Cardiac muscle cell (in vitro differentiated cells and primary cell): ENCODE data around the gene TMCO4. TPM values are rescaled to one million over a fixed set of nuclear protein-coding genes. Genes with fewer than 3 reads are reported as not detected.
A peak's percentile ranks its signal among the peaks of the same experiment; 100 is the strongest.
"Not testable (repeated sequence)": the region's sequence is repeated elsewhere in the genome, so short reads cannot be mapped to it uniquely, and the experiment has no call there.

Experiments
- DNase-seq, 2 donors: peaks; one replicate each; pipeline versions ENCODE4 v3.0.0 to v3.0.0-alpha.2; 2010 to 2017; ENCODE audit warnings: low read depth in 1 of 2, low spot score in 1 of 2
- H3K27ac ChIP-seq: fragments of 200-600 bp; sonication (generic); 2 replicates; pipeline ENCODE4 v1.5.1; 2016
- H3K27me3 ChIP-seq: fragments of 200-600 bp; sonication (generic); 2 replicates; pipeline ENCODE4 v1.6.0; 2016; ENCODE audit warnings: control low read depth
- H3K36me3 ChIP-seq: fragments of 200-600 bp; sonication (generic); 2 replicates; pipeline ENCODE4 v1.5.1; 2016; ENCODE audit warnings: control low read depth
- H3K4me1 ChIP-seq: fragments of 200-600 bp; sonication (generic); 2 replicates; pipeline ENCODE4 v1.8.1; 2017; ENCODE audit warnings: low read depth, mild to moderate bottlenecking, mixed run types
- H3K4me3 ChIP-seq: fragments of 200-600 bp; sonication (generic); 2 replicates; pipeline ENCODE4 v1.5.1; 2016; ENCODE audit warnings: mild to moderate bottlenecking
- H3K9me3 ChIP-seq: fragments of 200-600 bp; sonication (generic); 2 replicates; pipeline ENCODE4 v1.5.1; 2017; ENCODE audit warnings: low read depth, mild to moderate bottlenecking, control low read depth
- polyA plus RNA-seq: library from polyadenylated mRNA; unstranded; fragments of >200 nt; fragmentation: Nextera tagmentation; extraction: Ambion mirVana; gene quantifications from 2 replicates; pipeline ENCODE4 v1.2.1, GENCODE V29; 2016
- total RNA-seq: library from RNA; depleted of rRNA; stranded (reverse); fragments of >200 nt; gene quantifications from 2 replicates; pipeline ENCODE4 v1.2.3, GENCODE V29; 2016
- TF ChIP-seq, protein P1 (sequence below): IDR thresholded peaks from 2 replicates; pipeline ENCODE4 v1.5.1; 2012; ENCODE audit warnings: low read depth, mild to moderate bottlenecking, low read length

Gene TMCO4
- total and polyA plus RNA-seq, 2 experiments from 2014 or later, result 2.2 to 2.5 TPM

DNA sequence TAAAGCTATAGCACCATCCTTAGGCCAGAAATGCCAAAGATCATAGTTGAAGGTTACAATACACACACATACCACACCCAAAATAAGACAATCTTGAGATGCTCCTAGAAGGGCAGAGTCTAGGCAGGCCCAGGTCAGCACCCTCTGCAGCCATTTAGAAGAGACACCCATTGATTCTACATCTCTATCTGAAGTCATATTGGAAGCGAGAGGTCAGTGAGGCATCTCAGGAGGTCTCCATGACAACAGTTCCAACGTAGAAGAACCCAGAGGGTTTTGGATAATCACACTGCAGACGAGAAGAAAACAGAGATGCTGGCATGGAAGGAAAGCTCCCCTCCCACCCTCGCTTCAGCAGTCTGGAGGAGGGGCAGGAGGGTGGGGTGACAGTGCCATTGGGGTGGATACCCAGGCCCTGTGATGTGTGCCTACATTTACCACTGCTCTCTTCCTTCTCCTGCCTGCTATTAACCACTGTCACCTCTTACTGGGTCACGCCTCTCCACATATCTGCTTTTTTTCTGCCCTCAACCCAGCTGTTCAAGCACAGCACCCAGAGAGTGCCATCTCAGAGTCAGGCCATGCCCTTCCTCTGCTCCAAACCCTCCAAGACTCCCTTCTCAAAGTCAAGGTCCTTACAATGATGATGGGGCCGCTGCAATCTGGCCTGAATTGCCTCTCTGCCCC is 6.2 kb downstream of the TMCO4 start:
- Histone ChIP-seq H3K36me3 (no peaks in the 10 kb centered on the region), H3K4me3 (no peak overlapping the region), H3K27me3 (peaks cover 5% of the 10 kb centered on the region), H3K9me3 (no peaks in the 10 kb centered on the region), H3K4me1 (no peaks in the 10 kb centered on the region), H3K27ac (no peak overlapping the region)
- TF ChIP-seq, protein P1, sequence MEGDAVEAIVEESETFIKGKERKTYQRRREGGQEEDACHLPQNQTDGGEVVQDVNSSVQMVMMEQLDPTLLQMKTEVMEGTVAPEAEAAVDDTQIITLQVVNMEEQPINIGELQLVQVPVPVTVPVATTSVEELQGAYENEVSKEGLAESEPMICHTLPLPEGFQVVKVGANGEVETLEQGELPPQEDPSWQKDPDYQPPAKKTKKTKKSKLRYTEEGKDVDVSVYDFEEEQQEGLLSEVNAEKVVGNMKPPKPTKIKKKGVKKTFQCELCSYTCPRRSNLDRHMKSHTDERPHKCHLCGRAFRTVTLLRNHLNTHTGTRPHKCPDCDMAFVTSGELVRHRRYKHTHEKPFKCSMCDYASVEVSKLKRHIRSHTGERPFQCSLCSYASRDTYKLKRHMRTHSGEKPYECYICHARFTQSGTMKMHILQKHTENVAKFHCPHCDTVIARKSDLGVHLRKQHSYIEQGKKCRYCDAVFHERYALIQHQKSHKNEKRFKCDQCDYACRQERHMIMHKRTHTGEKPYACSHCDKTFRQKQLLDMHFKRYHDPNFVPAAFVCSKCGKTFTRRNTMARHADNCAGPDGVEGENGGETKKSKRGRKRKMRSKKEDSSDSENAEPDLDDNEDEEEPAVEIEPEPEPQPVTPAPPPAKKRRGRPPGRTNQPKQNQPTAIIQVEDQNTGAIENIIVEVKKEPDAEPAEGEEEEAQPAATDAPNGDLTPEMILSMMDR, result no peak
- DNase-seq, result no peak

DNA sequence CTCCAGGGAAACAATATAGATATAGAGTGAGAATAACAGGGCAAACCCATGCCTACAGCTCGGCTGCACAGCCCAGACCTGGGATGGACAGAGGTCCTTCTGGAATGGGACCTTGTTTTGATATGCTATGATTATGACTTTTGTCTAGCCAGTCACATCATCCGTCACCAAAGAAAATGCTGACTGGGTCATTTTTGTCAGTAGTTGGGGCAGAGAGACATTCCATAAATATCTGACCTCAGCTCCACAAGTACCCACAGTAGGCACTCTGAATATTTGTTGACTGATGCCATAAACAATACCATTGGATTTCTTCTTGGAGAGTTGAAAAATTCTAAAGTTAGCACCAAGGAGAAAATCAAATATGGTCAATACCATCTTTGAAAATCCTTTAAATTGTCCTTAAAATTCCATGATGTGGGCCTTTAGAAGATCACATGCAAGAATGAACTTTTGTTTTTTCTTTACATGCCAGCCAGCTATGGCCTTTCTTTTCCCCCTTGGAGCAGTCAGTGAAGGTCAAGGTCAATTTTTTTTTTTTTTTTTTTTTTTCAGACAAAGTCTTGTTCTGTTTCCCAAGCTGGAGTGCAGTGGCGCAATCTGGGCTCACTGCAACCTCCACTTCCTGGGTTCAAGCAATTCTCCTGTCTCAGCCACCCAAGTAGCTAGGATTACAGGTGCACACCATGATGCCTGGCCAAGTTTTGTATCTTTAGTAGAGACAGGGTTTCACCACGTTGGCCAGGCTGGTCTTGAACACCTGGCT is 7.3 kb downstream of the TMCO4 start:
- no peak overlapping the region for H3K27ac ChIP-seq
- no peaks in the 10 kb centered on the region for H3K4me1 ChIP-seq
- H3K27me3 ChIP-seq, result no peaks in the 10 kb centered on the region
- no peaks in the 10 kb centered on the region for H3K9me3 ChIP-seq
- TF ChIP-seq, protein P1, result no peak
- H3K4me3 ChIP-seq, result no peak overlapping the region
- no peak for DNase-seq
- no peaks in the 10 kb centered on the region for H3K36me3 ChIP-seq

DNA sequence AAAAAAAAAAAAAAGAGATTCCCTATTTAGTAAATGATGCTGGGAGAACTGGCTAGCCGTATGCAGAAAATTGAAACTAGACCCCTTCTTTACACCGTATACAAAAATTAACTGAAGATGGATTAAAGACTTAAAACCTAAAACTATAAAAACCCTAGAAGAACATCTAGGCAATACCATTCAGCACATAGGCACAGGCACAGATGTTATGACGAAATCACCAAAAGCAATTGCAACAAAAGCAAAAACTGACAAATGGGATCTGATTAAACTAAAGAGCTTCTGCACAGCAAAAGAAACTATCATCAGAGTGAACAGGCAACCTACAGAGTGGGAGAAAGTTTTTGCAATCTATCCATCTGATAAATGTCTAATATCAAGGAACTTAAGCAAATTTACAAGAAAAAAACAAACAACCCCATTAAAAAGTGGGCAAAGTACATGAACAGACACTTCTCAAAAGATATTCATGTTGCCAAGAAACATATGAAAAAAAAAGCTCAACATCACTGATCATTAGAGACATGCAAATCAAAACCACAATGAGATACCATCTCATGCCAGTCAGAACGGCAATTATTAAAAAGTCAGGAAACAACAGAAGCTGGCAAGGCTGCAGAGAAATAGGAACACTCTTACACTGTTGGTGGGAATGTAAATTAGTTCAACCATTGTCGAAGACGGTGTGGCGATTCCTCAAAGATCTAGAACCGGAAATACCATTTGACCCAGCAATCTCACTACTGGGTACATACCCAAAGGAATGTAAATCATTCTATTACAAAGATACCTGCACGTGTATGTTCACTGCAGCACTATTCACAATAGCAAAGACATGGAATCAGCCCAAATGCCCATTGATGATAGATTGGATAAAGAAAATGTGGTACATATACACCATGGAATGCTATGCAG is 9.4 kb downstream of the TMCO4 start:
- not testable (repeated sequence) for H3K27me3 ChIP-seq, H3K4me3 ChIP-seq, H3K27ac ChIP-seq, H3K9me3 ChIP-seq, H3K36me3 ChIP-seq, H3K4me1 ChIP-seq
- peak in 1 of 2 donors; percentile 47 for DNase-seq

GRCh38 chr1:19786988-19787423 is 12.7 kb downstream of the TMCO4 start:
- no peaks in the 10 kb centered on the region for H3K36me3 ChIP-seq
- no peaks in the 10 kb centered on the region for H3K4me1 ChIP-seq
- H3K27me3 ChIP-seq, result peaks cover 9% of the 10 kb centered on the region
- no peaks in the 10 kb centered on the region for H3K9me3 ChIP-seq
- TF ChIP-seq, protein P1, result no peak
- no peak overlapping the region for H3K27ac ChIP-seq
- H3K4me3 ChIP-seq, result no peak overlapping the region
- DNase-seq, result no peak

DNA sequence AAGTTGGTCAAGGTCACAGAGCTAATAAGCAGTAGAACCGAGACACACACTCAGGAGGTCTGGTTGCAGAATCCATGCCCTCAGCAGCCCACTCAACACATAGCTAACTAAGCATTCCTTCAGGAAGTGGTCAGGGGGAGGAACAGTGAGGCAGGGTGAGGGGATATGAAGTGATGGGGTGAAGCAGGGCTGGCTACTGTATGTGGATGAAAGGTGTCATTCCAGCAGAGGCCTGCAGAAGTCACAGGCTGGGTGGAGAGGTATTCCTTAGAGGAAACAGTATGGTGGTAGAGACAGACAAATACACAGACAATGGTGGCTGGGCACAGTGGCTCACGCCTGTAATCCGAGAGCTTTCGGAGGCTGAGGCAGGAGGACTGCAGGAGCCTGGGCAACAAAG is 14.1 kb downstream of the TMCO4 start:
- Histone ChIP-seq H3K36me3 (no peaks in the 10 kb centered on the region), H3K27me3 (peaks cover 11% of the 10 kb centered on the region), H3K4me1 (no peaks in the 10 kb centered on the region), H3K27ac (no peak overlapping the region), H3K9me3 (no peaks in the 10 kb centered on the region), H3K4me3 (no peak overlapping the region)
- TF ChIP-seq, protein P1, result no peak
- DNase-seq, result no peak
